Pulmonary artery endothelial cell (primary cell): Measurements from ENCODE around the gene DENND4A. TPM values are rescaled to one million over a fixed set of nuclear protein-coding genes. Genes with fewer than 3 reads are reported as not detected.
"Not testable (repeated sequence)": the region's sequence is repeated elsewhere in the genome, so short reads cannot be mapped to it uniquely, and the experiment has no call there.

Experiments
- DNase-seq: peaks from one replicate; pipeline ENCODE4 v3.0.0-alpha.2; 2011; ENCODE audit warnings: low read depth, low spot score
- total RNA-seq: library from RNA; depleted of rRNA; stranded (reverse); fragments of >200 nt; gene quantifications from 2 replicates; pipeline ENCODE4 v1.2.3, GENCODE V29; 2014

The DENND4A gene
- total RNA-seq, 1 donor from 2014 or later: 23.5 TPM

DNA sequence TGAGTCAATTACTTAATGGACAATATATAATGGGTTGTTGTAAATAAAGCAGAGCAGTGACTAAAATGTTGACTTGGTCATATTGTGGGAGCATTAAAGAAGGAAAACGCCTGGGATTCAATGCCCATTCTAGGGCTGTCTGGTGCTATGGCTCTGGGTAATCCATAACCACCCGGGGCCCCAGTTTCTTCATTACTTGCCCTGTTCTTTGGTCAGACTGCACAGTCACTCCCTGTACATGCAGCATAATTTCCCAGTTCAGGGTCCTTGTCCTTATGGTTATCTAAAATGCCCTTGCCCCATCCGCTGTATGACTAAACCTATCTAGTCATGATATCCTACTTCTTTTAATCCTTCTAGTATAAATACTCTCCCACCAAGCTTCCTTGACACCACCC, 27.5 kb upstream of the DENND4A start:
- no peak for DNase-seq

- peak; percentile 88 for DNase-seq
Observed at GRCh38 chr15:65818927-65819562, 27.0 kb upstream of the DENND4A start.

DNA sequence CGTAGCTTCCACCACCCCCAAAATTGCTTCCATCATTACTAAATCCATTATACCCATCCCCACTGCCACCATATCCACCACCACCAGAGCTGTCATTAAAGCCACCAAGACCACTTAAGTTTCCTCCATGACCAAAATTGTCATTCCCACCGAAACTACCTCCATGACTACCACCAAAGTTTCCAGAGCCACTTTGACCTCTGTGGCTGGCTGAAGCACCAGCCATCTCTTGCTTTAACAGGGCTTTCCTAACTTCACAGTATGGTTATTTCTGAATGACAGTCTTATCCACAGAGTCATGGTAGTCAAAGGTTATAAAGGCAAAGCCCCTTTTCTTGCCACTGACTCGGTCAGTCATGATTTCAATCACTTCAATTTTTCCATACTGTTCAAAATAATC, 24.3 kb upstream of the DENND4A start:
- no peak for DNase-seq

DNA sequence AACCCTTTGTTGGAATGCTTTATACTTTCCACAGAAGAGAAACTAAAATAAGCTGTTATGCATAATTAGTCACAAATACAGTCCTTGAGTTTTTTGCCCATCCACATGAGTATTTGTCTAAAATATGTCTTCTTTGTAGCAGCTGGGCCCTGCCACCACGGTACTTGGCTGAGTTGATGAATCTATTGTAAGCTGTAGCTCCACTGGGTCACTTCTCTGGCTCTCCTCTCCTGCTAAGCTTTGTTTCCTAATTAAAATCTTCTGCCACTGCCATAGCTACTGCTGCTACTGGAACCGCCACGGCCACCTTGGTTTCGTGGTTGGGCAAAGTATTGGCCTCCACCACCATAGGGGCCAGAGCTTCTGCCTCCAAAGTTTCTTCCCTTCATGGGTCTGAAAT, 23.9 kb upstream of the DENND4A start:
- not testable (repeated sequence) for DNase-seq

DNA sequence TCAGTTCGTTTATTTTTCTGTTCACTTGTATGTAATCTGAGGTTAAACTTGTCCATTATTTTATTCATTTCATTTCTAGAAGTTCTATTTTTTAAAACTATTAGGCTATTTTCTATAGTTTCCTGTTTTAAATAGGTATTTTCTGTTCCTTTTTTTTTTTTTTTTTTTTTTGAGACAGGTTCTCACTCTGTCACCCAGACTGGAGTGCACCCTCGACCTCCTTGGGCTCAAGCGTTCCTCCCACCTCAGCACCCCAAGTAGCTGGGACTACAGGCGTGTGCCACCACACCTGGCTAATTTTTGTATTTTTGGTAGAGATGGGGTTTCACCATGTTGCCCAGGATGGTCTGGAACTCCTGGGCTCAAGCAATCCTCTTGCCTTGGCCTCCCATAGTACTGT, 22.2 kb upstream of the DENND4A start:
- DNase-seq: not testable (repeated sequence)

DNA sequence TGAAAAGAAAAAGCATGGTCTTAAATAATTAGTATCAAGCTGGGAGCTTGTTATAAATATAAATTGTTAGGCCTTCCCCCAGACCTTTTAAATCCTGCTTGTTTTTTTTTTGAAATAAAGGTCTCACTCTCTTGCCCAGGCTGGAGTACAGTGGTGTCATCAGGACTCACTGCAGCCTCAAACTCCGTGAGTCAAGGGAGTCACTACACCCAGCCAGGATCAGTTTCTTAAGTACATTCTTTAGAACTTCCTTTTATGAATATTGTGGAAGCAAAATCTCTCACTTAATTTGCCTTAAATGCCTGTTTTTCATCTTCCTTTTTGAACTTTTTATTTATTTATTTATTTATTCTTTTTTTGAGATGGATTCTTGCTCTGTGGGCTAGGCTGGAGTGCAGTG, 20.8 kb upstream of the DENND4A start:
- DNase-seq: no peak

DNA sequence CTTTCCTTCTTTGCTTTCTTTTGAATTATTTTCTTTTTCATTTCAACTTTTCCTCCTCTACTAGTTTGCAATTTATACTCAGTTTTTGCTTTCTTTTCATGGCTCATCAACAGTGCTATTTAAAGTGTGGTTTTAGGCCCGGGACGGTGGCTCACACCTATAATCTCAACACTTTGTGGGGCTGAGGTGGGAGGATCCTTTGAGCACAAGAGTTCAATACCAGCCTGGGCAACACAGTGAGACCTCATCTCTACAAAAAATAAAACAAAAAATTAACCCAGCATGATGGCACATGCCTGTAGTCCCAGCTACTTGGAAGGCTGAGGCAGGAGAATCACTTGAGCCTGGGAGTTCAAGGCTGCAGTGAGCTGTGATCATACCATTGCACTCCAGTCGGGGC, 20.4 kb upstream of the DENND4A start:
- no peak for DNase-seq

- no peak for DNase-seq
Observed at GRCh38 chr15:65811835-65812234, 19.7 kb upstream of the DENND4A start.

- DNase-seq: not testable (repeated sequence)
Observed at GRCh38 chr15:65811011-65811733, 19.1 kb upstream of the DENND4A start.

- DNase-seq: no peak
Observed at GRCh38 chr15:65806397-65806796, 14.3 kb upstream of the DENND4A start.

DNA sequence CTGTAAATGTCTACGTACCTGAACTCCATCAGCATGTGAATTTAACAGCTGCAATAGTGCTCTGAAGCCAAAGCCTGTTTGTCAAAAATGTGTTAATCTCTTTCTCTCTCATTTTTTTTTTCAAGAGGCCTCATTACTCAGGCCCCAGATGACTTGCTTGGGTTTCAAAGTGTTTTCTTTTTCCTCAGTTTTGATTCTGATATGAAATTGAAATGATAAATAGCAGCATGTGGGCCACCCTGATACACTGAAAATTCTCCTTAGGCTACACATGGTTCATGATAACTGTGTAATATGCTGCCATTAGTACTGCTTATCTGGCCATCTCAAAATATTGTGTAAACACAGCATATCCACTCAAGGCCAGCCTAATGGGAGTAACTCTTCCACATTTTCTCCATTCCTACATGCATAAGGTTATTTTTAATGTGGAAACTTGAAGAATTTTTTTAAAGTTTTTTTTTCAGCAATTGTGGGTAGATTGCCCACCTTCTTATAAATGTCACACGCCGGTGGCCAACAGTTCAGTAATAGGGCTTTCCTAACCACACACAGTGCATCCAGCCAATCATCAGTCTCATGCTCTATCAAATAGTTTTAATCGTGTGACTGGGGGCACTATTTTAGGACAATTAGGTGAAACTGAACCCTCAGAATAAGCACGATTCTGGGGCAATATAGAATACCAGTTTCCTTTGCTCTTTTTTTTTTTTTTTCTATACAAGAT, 13.1 kb upstream of the DENND4A start:
- no peak for DNase-seq

DNA sequence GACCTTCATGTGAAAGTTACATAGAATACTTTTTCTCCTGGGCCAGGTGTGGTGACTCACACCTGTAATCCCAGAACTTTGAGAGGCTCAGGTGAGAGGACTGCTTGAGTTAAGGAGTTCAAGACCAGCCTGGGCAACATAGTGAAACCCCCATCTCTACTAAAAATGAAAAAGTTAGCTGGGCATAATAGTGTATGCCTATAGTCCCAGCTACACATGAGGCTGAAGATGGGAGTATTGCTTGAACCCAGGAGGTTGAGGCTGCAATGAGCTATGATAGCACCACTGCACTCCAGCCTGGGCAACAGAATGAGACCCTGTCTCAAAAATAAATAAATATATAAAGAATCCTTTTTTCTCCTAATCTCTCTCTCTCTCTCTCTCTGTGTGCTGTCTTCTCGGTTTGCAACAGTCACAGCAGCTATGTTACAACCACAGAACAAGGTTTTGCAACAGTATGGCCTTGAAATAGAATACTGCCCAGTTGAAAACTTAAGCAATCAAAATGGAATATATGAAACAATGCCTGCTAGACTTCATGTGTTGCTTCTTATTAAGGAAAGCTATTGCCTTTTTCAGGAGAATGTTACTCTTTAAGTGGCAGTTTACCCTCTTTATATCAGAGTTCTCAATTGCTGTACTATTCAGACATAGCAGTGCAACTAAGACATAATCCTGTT, 12.3 kb upstream of the DENND4A start:
- no peak for DNase-seq

DNA sequence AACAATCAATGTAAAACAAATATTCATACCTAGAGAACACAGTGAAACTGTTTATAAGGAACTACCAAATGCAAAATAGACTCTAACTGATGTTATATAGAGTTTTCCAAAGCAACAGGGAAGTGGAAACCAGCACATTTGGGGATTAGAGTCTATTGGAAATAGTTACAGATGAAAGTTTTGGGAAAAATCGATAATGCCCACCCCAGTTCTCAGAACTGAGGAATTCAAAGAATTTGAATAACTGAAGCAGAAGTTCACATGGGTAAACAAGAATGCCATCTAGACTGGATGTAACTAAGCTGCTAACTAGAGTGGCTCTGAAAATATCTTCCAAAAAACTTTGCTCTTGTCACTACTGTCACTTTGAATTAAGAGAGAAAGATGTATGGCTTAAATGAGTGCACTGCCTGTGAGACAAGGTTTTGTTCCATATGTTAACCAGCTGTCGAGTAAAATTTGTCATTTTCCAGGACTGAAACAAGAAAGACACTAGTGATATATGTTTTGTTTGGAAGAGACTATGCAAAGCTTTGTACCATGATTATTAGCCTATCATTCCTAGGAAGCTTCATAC, 9.2 kb upstream of the DENND4A start:
- no peak for DNase-seq

GRCh38 chr15:65796610-65797078, 4.6 kb upstream of the DENND4A start:
- DNase-seq: peak; percentile 71

DNA sequence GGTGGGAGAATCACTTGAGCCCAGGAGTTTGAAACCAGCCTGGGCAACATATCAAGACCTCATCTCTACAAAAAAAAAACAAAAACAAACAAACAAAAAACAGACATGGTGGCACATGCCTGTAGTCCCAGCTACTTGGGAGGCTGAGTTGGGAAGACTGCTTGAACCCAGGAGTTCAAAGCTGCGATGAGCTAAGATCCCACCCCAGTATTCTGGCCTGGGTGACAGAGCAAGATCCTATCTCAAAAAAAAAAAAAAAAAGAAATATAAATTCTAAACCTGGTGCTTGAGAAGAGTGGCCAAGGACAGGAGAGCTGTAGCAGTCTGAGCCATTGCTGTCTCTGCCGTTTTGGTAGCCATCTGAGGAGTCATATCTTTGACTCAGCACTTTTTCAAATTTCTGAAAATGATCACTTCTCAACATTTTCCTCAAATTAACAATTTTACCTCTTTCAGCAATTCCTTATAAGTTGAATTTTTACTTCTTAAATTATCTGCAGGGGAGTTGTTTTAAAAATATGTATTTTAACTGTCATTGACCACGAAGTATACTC, 3.6 kb upstream of the DENND4A start:
- DNase-seq: no peak

DNA sequence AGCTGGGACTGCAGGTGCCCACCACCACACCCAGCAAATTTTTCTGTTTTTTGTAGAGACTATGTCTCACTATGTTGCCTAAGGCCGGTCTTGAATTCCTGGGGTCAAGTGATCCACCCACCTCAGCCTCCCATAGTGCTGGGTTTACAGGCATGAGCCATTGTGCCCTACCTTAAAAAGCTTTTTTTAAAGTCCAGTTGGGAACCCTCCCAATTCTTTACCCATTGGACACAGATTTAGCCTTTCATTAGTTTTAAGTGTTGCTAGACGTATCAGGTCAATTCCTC, 1.7 kb upstream of the DENND4A start:
- no peak for DNase-seq

DNA sequence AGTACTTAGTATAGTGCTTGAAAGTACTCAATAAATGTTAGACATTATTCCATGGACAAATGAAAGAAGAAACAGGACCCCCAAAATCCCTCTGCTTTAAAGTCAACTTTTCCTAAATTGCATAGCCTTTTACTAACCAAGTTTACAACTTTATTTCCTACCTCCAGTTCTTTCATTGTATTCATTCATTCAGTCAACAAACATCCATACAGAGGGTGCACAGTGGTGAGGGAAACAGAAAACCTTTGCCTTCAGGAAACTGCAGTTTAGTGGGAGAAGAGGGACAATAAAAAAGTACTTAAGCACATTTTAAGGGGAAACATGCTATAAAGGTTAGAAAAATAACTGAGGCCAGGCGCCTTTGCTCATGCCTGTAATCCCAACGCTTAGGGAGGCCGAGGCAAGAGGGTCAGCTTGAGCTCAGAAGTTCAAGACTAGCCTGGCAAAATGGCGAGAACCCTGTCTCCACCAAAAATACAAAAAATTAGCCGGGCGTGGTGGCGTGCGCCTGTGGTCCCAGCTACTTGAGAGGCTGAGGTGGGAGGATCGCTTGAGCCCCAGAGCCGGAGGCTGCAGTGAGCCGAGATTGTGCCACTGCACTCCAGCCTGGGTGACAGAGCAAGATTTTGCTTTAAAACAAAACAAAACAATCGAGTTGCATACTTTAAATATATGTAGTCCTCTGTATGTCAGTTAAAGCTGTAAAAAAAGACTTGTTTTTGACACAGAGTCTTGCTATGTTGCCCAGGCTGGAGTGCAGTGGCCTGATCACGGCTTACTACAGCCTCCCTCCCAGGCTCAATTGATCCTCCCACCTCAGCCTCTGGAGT, 1.1 kb upstream of the DENND4A start:
- DNase-seq: no peak

DNA sequence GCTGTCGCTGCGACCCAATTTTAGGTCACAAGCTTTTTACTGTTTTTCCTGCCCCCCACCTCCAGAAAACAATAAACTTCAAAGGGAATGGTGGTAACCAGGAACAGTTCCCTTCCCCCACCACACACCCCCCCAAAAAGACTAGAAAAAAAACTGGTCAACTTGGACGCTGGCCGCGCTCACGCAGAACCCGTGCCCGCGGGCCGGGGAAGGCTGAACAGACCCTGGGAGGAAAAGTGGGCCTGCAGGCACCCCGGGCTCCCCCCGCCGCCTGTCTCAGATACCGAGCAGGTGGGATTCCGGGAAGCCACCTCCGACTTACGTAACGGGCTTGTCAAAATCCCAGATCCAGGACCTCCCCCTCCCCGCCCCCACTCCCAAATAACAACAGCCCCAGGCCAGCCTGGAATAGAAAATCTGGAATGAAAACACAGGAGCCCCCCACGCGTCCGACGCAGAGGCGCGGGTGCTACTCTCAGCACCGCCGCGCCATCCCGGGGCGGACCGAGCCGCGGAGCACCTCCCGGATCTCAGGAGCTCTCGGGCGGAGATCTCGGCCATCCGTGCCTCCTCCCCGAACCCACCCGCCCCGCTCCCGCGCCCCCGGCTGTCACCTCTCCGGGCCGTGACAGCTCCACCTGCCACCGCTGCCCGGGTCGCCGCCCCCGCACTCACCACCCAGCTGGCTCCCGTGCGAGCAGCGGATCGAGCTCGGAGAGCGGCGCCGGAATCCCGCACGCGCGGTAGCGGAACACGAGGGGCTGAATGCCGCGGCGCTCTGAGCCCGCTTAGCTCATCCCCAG, 557 bp downstream of the DENND4A start:
- DNase-seq: no peak

- DNase-seq: no peak
Observed at GRCh38 chr15:65790694-65791334, 1.3 kb downstream of the DENND4A start.
